Measurements from ENCODE around the gene ZNF304. TPM values are rescaled to one million over a fixed set of nuclear protein-coding genes. Genes with fewer than 3 reads are reported as not detected.

The ZNF304 gene
- total and polyA plus RNA-seq, 9 of the 15 experiments (the other 6 are each of a cell fraction or from before 2014, with no cell fraction given) = 0.82 to 5.5 (median 3.6) TPM

- TF ChIP-seq ZNF282 (CRISPR knock-in tag; IDR thresholded peaks at IDR 0.05) (no peak), ZBTB12 (CRISPR knock-in tag; IDR thresholded peaks at IDR 0.05) (peak; percentile 89), RFX7 (CRISPR knock-in tag; IDR thresholded peaks at IDR 0.05) (no peak), EHMT2 (IDR thresholded peaks at IDR 0.05) (no peak; the same call in 1 of the 2 replicates), ILF3 (IDR thresholded peaks at IDR 0.05; ENCODE audit: borderline replicate concordance) (no peak), NR3C1 (CRISPR knock-in tag; IDR thresholded peaks at IDR 0.05) (no peak), ATF7 (IDR thresholded peaks at IDR 0.05) (peak; percentile 72), PHTF2 (CRISPR knock-in tag; IDR thresholded peaks at IDR 0.05) (no peak), DACH1 (IDR thresholded peaks at IDR 0.05; ENCODE audit: partially characterized antibody) (no peak), HINFP (tag; conservative IDR thresholded peaks at IDR 0.05; ENCODE audit: low read depth) (no peak), RUNX1 (IDR thresholded peaks at IDR 0.05; ENCODE audit: low read depth) (no peak), POLR2H (tag; IDR thresholded peaks at IDR 0.05; ENCODE audit: low read depth) (no peak), ATF2 (CRISPR knock-in tag; IDR thresholded peaks at IDR 0.05) (no peak), HEY1 (CRISPR knock-in tag; IDR thresholded peaks at IDR 0.05; ENCODE audit: borderline replicate concordance) (no peak), CHD4 (IDR thresholded peaks at IDR 0.05; ENCODE audit: insufficient read depth, insufficient replicate concordance, low read depth, low read length, poor library complexity, severe bottlenecking) (no peak), NUFIP1 (IDR thresholded peaks at IDR 0.05; ENCODE audit: partially characterized antibody) (no peak), ZFX (CRISPR knock-in tag; IDR thresholded peaks at IDR 0.05) (peak; percentile 62), ZNF280A (IDR thresholded peaks at IDR 0.05; ENCODE audit: low read depth, partially characterized antibody) (no peak), CHCHD3 (CRISPR knock-in tag; IDR thresholded peaks at IDR 0.05) (no peak), ATF1 (CRISPR knock-in tag; IDR thresholded peaks at IDR 0.05) (peak; percentile 73), ATF1 (tag; IDR thresholded peaks at IDR 0.05) (peak; percentile 98), NCOA2 (IDR thresholded peaks at IDR 0.05; ENCODE audit: partially characterized antibody in 2 of 2) (no peak), ZNF561 (CRISPR knock-in tag; conservative IDR thresholded peaks at IDR 0.05) (no peak), TGIF2 (CRISPR knock-in tag; IDR thresholded peaks at IDR 0.05) (no peak)
These were observed at the start of gene ZNF304 (continued) for GRCh38 chr19:57350877-57351805.
